K562 (cell line): Measurements from ENCODE around the gene KRT77.

Experiments used
- EZH2 ChIP-seq: IDR thresholded peaks from 2 replicates; pipeline ENCODE4 v1.6.1; 2012; ENCODE audit warnings: low read depth, mild to moderate bottlenecking, inconsistent platforms, low read length, borderline replicate concordance
- HDAC3 ChIP-seq: fragments of 450-650 bp; IDR thresholded peaks from 2 replicates; pipeline ENCODE4 v1.6.1; 2018; ENCODE audit warnings: borderline replicate concordance, mild to moderate bottlenecking, moderate library complexity; ENCODE audit not compliant: partially characterized antibody
- HDGF ChIP-seq: fragments of 450-650 bp; IDR thresholded peaks from 2 replicates; pipeline ENCODE4 v1.6.1; 2016
- KDM5B ChIP-seq: fragments of 200-600 bp; sonication (generic); IDR thresholded peaks from 2 replicates; pipeline ENCODE4 v1.6.1; 2012; ENCODE audit warnings: low read depth, mild to moderate bottlenecking, moderate library complexity, low read length, control low read depth, inconsistent platforms; ENCODE audit not compliant: insufficient replicate concordance
- KLF13 ChIP-seq: fragments of 450-650 bp; IDR thresholded peaks from 2 replicates; pipeline ENCODE4 v1.6.1; 2016; ENCODE audit warnings: missing genetic modification characterization, low read depth, mild to moderate bottlenecking, missing compliant biosample characterization, moderate library complexity, borderline replicate concordance
- MAFG ChIP-seq: fragments of 450-650 bp; conservative IDR thresholded peaks from 2 replicates; pipeline ENCODE4 v1.6.1; 2016; ENCODE audit warnings: missing genetic modification characterization, missing compliant biosample characterization
- MAZ ChIP-seq, 2 experiments: fragments of 450-650 bp in 1 of 2; sonication (generic) in 1 of 2; formaldehyde crosslinking; IDR thresholded peaks in 1 of 2; conservative IDR thresholded peaks in 1 of 2; 2 replicates each; pipeline versions ENCODE4 v1.4.0 to v1.5.0; 2020; ENCODE audit warnings: mild to moderate bottlenecking in 1 of 2, missing genetic modification reagents in 1 of 2
- TF ChIP-seq, protein P1 (sequence below), 3 experiments: IDR thresholded peaks in 2 of 3; conservative IDR thresholded peaks in 1 of 3; 2 replicates each; pipeline ENCODE4 v1.5.1; 2011 to 2012; ENCODE audit warnings: low read length in 3 of 3, mild to moderate bottlenecking in 3 of 3, control low read depth in 2 of 3, improper control_type of control experiment in 1 of 3, inconsistent platforms in 1 of 3, low read depth in 1 of 3, mixed read lengths in 1 of 3, moderate library complexity in 1 of 3; ENCODE audit not compliant: insufficient read depth in 2 of 3
- TF ChIP-seq, protein P2 (sequence below): fragments of 450-650 bp; IDR thresholded peaks from 2 replicates; pipeline ENCODE4 v1.6.1; 2018; ENCODE audit not compliant: partially characterized antibody
- TF ChIP-seq, protein P3 (sequence below): sonication (generic); formaldehyde crosslinking; IDR thresholded peaks from 2 replicates; pipeline ENCODE4 v1.8.1; 2022; ENCODE audit warnings: missing genetic modification reagents

DNA sequence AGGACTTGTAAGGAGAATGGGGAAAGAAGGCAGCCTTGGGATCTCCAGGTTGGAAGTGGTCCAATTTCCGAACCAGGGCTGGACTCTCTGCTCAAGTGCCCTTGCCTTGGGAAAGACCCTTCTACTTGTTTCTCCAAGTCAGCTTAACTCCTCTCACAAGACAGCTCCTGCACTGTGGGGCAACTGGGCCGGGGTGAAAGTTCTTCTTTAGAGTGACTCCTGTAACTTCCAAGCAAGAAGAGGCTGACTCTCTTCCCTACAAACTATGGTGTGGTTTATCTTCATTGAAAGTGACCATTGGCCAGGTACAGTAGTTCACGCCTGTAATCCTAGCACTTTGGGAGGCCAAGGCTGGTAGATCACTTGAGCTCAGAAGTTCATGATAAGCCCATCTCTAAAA, 36.9 kb downstream of the KRT77 start:
- TF ChIP-seq, protein P1, sequence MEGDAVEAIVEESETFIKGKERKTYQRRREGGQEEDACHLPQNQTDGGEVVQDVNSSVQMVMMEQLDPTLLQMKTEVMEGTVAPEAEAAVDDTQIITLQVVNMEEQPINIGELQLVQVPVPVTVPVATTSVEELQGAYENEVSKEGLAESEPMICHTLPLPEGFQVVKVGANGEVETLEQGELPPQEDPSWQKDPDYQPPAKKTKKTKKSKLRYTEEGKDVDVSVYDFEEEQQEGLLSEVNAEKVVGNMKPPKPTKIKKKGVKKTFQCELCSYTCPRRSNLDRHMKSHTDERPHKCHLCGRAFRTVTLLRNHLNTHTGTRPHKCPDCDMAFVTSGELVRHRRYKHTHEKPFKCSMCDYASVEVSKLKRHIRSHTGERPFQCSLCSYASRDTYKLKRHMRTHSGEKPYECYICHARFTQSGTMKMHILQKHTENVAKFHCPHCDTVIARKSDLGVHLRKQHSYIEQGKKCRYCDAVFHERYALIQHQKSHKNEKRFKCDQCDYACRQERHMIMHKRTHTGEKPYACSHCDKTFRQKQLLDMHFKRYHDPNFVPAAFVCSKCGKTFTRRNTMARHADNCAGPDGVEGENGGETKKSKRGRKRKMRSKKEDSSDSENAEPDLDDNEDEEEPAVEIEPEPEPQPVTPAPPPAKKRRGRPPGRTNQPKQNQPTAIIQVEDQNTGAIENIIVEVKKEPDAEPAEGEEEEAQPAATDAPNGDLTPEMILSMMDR (IDR thresholded peaks at IDR 0.05 in 2 of 3, conservative IDR thresholded peaks at IDR 0.05 in 1 of 3; ENCODE audit: insufficient read depth in 2 of 3, low read depth in 1 of 3, low read length in 3 of 3), result no peak
- no peak for TF ChIP-seq KLF13 (tag)
- no peak for TF ChIP-seq MAFG
- no peak for TF ChIP-seq KDM5B
- no peak for TF ChIP-seq EZH2
- no peak for TF ChIP-seq MAZ (CRISPR knock-in tag; conservative IDR thresholded peaks at IDR 0.05 in 1 of 2, IDR thresholded peaks at IDR 0.05 in 1 of 2)
- TF ChIP-seq, protein P2, sequence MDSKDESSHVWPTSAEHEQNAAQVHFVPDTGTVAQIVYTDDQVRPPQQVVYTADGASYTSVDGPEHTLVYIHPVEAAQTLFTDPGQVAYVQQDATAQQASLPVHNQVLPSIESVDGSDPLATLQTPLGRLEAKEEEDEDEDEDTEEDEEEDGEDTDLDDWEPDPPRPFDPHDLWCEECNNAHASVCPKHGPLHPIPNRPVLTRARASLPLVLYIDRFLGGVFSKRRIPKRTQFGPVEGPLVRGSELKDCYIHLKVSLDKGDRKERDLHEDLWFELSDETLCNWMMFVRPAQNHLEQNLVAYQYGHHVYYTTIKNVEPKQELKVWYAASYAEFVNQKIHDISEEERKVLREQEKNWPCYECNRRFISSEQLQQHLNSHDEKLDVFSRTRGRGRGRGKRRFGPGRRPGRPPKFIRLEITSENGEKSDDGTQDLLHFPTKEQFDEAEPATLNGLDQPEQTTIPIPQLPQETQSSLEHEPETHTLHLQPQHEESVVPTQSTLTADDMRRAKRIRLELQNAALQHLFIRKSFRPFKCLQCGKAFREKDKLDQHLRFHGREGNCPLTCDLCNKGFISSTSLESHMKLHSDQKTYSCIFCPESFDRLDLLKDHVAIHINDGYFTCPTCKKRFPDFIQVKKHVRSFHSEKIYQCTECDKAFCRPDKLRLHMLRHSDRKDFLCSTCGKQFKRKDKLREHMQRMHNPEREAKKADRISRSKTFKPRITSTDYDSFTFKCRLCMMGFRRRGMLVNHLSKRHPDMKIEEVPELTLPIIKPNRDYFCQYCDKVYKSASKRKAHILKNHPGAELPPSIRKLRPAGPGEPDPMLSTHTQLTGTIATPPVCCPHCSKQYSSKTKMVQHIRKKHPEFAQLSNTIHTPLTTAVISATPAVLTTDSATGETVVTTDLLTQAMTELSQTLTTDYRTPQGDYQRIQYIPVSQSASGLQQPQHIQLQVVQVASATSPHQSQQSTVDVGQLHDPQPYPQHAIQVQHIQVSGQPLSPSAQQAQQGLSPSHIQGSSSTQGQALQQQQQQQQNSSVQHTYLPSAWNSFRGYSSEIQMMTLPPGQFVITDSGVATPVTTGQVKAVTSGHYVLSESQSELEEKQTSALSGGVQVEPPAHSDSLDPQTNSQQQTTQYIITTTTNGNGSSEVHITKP, result no peak
- no peak for TF ChIP-seq HDGF
- TF ChIP-seq, protein P3, sequence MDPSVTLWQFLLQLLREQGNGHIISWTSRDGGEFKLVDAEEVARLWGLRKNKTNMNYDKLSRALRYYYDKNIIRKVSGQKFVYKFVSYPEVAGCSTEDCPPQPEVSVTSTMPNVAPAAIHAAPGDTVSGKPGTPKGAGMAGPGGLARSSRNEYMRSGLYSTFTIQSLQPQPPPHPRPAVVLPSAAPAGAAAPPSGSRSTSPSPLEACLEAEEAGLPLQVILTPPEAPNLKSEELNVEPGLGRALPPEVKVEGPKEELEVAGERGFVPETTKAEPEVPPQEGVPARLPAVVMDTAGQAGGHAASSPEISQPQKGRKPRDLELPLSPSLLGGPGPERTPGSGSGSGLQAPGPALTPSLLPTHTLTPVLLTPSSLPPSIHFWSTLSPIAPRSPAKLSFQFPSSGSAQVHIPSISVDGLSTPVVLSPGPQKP (CRISPR knock-in tag), result no peak
- no peak for TF ChIP-seq HDAC3
